Fibroblast of lung (primary cell): ENCODE results near the gene IL23A.

ENCODE experiments used
- CTCF ChIP-seq, 2 donors: IDR thresholded peaks in 1 of 2; conservative IDR thresholded peaks in 1 of 2; 1 replicate in 1 of 2; 2 replicates in 1 of 2; pipeline ENCODE4 v1.5.1; 2011 to 2012; ENCODE audit warnings: low read length in 2 of 2, control low read depth in 1 of 2, inconsistent platforms in 1 of 2, low read depth in 1 of 2, mild to moderate bottlenecking in 1 of 2
- EZH2 ChIP-seq: IDR thresholded peaks from 2 replicates; pipeline ENCODE4 v1.5.1; 2012; ENCODE audit warnings: low read length, control low read depth, mild to moderate bottlenecking; ENCODE audit errors: missing control alignments

- TF ChIP-seq CTCF (conservative IDR thresholded peaks at IDR 0.05 in 1 of 2, IDR thresholded peaks at IDR 0.05 in 1 of 2; ENCODE audit: low read depth in 1 of 2, low read length in 2 of 2) (no peak), EZH2 (no peak)
These were observed 42.4 kb upstream of the IL23A start for GRCh38 chr12:56296295-56296694.
